Posterior vena cava (tissue), 2 donors: ENCODE results near the gene SLC7A10. TPM values are rescaled to one million over a fixed set of nuclear protein-coding genes. Genes with fewer than 3 reads are reported as not detected.

Experiments
- DNase-seq: peaks from one replicate; pipeline ENCODE4 v3.0.0-alpha.2; 2020; ENCODE audit warnings: low spot score
- intact Hi-C, 2 donors: fragments of 100-400 bp; cut with DNase I; formaldehyde crosslinking; loops; one replicate each; pipeline versions ENCODE4 v1.14.1 to v1.14.2; 2022 to 2023
- total RNA-seq, 2 donors: library from RNA; stranded (reverse); fragmentation: NEBNext Ultra II Directional; extraction: Animal tissue kit (Norgen Biotek cat#: 25700); gene quantifications; one replicate each; pipeline ENCODE4 v1.2.1, GENCODE V29; 2021
- donor health status: DM: yes; HTN: yes; CAD: no.
- donor health status: DM: yes; HTN: yes; CAD: no.

Gene SLC7A10
- total RNA-seq, 2 donors from 2014 or later = not detected

DNA sequence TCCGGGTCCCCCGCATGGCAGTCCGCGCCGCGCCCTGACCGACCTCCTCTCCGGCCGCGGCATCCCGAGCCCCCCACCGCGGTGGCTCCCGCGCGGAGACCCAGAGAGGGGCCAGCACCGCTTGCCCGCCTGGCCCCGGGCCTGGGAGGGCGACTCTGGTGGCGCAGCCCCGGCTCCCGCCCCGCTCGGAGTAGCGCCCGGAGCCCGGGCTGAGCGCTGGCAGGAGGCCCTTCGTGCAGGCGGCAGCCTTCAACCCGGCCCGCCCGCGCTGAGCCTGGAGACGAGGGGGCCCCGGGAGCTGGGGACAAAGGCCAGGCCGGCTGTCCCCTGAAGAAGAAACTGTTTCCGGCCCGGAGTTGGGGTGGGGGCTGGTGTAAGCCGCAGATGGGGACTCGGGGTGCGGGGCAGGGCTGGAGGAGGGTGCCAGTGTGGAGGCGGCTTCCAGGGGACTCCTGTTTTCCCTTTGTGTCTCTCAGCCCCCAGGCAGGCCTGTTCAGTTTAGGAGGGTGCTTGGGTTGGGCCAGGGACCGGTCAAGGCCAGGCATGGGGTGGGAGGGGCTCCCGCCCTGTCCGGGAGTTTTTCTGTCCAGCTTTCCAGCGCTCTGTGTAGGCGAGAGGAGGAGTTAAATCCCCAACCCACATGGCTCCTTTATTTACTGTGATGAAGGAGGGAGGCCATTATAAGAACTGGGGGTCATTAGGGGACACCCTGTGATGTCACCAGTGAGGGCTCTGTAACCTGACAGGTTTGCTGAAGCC is 30.6 kb downstream of the SLC7A10 start:
- intact Hi-C loops = loop anchor here in 1 of 2 donors (10.0 kb wide), 1 partner anchor 60 kb away; the partner anchor contains the start of gene WDR88
- no peak for DNase-seq

DNA sequence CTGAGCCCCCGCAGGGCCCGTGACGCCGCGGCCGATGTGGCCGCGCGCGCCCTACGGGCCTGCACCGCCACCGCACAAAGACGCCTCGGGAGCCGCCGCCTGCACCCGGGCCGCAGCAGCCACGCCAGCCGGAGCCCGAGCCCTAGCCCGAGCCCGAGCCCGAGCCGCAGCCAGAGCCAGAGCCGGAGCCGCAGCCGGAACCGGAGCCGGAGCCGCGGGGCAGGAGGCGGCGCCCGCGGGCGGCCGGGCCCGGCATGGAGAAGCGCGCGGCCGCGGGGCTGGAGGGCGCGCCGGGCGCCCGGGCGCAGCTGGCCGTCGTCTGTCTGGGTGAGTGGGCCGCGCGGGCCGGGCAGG is 31.1 kb downstream of the SLC7A10 start:
- intact Hi-C loops = loop anchor here in 1 of 2 donors (10.0 kb wide), 1 partner anchor 60 kb away; the partner anchor contains the start of gene WDR88
- no peak for DNase-seq

DNA sequence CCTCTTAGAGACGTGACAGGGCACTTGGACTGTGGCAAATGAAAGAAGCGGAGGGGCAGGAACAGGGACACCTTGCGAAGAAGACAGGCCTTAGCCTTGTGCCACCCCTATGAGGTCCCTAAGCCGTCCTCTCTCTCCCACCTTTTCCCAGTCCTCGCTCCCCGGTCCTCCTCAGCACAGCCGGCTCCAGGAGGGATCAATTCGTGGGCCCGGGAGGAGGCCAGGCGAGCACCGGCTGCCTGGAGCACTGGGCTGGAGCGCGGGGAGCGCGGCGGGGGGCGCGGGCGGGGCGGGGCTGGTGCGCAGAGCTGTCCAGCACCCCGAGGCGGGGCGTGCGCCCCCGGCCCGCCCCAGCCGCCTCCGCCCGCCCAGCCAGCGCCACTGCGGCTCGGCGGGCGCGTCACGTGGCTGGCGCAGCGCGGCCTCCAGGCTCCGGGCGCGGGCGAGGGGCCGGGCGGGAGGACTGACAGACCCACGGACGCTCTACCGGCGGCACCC is 31.7 kb downstream of the SLC7A10 start, which contains the start of gene LRP3:
Gene LRP3 (plus strand): TSS at position 466 of the 498 bp plus-strand sequence. CDS start 456 bp downstream, outside the sequence.
- intact Hi-C loops = loop anchor here in 1 of 2 donors (10.0 kb wide), 1 partner anchor 59 kb away; the partner anchor contains the start of gene WDR88
- DNase-seq = no peak

DNA sequence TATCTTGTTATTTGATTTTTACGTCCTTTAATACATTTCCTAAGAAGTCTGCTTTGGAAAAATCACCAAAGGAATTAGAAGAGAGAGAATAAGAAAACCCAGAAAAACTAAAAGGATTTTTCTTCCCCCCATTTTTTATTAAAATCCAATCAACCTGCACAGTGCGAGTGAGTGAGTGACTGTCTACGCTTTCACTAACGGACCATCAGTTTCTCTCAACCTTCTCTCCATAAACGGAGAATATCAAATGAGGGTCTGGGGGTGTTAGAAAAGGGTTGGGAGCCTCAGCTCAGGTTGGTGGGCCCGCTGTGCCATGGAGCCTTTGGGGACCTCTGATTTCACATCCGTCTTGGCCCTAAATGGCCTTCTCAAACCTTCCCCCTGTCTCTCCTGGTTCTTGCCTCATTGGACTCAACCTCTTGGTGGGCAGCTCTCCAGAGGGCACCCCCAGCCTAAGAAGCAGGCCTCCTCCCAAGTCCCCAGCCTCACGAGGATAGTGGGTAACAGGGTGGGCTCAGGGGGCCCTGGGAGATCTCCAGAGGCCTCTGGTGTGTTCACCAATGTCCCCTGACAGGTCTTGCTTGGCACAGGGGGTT is 32.3 kb downstream of the SLC7A10 start:
- intact Hi-C loops = loop anchor here in 1 of 2 donors (10.0 kb wide), 1 partner anchor 59 kb away; the partner anchor contains the start of gene WDR88
- DNase-seq = no peak

DNA sequence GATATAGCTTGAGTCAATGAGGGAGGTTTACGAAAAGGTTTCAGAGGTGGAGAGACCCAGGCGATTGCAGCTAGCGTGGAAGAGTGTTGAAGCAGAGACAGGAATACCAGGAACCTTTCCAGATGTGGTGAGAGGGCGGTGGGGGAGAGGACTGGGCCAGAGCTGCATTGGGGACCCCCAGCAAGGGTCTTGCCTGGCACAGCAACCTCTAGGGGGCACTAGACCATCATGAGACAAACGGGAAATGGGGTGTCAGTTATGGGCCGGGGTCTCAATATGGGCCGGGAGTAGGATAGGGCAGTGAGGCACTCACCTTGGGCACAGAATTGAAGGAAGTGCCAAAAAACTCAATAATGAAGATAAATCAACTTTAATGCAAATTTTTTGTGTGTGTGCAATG is 33.6 kb downstream of the SLC7A10 start:
- intact Hi-C loops = loop anchor here in 1 of 2 donors (10.0 kb wide), 1 partner anchor 57 kb away; the partner anchor contains the start of gene WDR88
- peak; percentile 11 for DNase-seq

DNA sequence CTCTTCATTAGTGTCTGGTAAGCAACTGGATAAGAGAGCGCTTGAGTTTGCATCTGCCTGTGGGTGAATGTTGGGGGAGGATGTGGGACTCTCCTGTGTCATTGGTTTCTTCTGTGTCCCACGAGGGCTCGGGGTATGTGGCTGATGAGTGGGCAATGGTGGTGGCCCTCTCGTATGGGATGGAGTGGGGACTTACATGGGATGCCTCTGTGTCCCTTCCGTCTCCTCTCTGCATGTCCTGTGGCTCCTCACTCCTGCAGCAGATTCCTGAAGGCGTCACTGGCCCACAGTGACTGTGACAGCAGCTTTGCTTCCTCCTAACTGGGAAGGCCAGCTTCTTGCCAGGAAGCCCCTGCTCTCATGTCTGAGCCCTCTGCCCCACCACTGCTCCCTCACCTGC is 34.1 kb downstream of the SLC7A10 start:
- peak; percentile 45 for DNase-seq
- intact Hi-C loops = loop anchor here in 1 of 2 donors (10.0 kb wide), 1 partner anchor 57 kb away; the partner anchor contains the start of gene WDR88

DNA sequence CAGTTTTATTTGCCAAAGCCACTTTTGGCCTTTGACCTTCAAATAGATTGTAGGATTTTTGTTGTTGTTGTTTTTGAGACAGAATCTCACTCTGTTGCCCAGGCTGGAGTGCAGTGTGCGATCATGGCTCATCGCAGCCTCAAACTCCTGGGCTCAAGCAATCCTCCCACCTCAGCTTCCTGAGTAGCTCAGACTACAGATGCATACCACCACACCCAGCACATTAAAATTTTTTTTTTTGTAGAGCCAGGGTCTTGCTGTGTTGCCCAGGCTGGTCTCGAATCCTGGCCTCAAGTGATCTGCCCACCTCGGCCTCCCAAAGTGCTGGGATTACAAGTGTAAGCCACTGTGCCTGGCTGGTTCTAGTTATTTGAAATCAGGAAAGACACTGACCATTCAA is 34.6 kb downstream of the SLC7A10 start:
- DNase-seq = peak; percentile 23
- intact Hi-C loops = loop anchor here in 1 of 2 donors (10.0 kb wide), 1 partner anchor 56 kb away; the partner anchor contains the start of gene WDR88

DNA sequence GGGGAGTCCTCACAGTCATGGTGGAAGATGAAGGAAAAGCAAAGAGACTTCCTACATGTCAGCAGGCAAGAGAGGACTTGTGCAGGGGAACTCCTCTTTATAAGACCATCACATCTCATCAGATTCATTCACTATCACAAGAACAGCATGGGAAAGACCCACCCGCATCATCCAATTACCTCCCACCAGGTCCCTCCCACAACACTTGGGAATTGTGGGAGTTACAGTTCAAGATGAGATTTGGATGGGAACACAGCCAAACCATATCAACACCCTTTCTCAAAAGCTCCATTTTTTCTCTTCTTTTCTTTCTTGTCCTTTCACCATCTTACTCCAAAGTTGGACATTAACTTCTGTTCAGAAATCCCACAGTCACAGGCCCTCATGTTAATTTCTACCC is 36.2 kb downstream of the SLC7A10 start:
- intact Hi-C loops = no loop called here
- DNase-seq = no peak

DNA sequence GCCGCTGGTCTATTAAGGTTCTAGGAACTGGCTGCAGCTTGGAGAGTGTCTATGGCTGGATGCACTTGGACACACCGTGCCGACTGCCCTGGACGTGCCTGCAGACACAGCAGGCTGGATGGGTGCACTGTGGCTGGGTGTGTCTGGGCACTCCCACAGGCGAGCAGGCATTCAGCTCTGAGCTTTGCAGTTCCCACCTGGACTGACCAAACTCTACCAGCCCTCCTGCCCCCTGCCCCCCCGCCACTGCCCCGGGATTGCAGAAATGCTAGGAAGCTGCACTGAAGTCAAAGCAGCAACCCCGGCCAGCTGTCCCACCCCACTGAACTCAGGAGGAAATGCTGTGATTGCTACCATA is 38.5 kb downstream of the SLC7A10 start:
- intact Hi-C loops = no loop called here
- peak; percentile 58 for DNase-seq

DNA sequence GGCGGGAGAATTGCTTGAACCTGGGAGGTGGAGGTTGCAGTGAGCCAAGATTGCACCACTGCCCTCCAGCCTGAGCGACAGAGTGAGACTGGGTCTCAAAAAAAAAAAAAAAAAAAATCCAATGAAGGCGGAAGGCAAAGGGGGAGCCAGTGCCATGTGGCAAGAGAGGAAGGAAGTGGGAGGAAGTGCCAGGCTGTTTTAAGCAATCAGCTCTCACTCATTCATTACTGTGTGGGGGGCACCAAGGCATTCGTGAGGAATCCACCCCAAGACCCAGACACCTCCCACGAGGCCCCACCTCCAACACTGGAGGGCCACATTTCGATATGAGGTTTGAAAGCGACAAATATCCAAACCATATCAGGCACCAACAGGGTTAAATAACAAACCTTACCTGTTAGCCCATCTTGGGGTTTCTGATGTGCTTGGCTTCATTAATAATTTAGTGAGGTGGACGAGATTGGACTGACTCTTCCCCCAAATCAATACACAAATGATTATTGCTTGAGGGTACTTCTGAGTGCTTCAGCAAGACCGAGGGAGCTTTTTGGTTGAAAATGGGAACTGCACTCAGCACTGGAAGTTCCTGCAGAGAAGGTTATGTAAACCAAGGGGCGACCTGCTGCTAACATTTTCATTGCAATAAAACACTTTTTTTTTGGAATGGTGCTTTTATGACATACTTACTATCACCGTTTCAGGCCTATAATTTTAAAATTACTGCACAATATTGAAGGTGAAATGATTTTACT is 39.0 kb downstream of the SLC7A10 start:
- peak; percentile 10 for DNase-seq
- intact Hi-C loops = no loop called here

DNA sequence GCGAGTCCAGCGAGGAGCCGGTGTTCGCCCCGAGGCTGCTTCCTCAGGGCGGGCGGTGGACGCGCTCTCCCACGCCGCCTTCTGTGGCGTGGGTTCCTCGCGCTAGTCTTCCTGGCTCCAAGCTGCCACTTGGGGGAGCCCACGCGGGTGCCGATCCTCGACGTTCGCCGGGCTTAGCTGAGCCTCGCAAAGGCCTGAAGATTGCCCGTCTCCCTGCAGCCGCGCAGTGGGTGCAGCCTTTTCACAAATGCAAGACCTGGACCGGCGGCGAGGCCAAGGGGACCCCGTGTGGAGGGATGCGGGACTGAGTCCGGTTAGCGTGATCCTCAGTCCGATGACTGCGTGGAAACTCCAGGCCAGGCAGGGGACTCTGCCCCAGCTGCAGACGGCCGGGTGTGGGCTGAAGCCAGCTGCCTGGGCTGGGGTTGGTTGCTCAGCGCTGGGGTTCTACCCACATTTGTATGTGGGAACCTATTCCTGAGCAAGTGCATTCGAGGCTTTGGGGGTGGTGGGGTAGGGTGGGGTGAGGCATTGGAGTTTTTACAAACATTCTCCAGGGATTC is 48.2 kb downstream of the SLC7A10 start:
- DNase-seq = no peak
- intact Hi-C loops = loop anchor here in 1 of 2 donors (2.0 kb wide), 1 partner anchor 27 kb away; no protein-coding TSS in a partner anchor

DNA sequence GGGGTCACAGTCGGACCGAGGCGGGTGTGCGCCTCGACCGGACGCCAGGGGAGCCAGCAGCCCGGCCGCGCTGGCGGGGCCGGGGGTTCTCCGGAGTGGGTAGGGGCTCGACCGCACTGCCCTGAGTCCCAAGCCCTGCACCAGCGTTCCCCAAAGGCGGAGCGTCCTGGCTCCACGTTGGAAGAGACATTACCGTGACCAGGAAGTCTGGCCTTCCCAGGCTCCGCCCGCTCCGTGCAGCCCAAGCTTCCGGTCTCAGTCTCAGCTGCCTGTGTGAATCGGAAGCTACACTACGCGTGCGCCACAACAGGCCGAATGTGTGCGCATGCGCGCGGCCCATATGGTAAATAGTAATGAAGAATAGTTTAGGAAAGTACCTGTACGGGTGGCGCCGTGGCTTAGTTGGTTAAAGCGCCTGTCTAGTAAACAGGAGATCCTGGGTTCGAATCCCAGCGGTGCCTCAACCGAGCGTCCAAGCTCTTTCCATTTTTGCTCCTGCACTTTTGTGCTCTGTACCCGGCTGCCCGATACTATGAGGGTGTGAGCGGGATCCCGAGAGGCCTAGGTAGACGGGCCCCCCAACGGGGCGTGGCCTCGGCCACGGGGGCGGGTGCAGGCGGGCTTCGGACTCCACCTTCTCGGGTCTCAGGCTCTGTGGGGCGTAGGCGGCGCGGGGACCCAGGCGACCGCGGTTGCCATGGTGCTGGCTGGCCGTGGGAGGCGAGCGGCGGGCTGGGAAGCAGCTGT is 48.8 kb downstream of the SLC7A10 start:
- DNase-seq = peak; percentile 98
- intact Hi-C loops = loop anchor here in 1 of 2 donors (2.0 kb wide), 1 partner anchor 26 kb away; no protein-coding TSS in a partner anchor

DNA sequence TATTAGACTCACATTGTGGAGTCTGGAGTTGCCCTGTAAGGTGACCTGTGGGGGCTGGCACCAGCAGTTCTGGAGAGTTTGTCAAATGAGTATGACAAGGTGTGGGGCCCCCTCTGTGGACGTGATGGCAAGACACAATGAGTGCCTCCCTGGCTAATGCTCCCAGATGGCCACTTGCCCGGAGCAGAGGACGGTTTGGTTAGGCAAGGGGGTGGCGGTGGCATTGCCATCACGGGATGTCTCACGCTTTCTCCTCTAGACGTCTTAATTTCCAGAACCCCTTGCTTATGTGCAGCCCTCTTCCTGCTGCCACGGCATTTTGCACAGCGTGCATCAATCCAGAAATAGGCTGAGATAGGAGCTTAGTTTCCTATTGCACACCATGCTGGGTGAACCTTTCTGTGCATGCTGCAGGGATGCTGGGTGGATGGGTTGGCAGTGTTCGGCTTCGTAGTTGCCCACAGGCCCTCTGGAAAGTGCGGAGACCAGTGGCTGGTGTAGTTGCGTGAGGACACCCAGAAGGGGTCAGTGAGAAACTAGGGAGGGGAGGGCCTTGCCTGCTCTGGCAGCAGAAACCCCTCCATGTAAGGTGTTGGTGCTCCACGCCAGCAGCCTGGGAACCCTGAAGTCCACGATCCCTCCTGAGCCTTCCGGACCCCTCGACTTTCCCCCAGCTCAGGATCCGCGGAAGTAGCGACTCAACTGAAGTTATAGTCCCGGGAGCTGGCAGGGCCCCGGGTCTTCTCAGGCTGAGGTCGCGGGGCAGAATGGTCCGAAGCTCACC is 49.6 kb downstream of the SLC7A10 start:
- intact Hi-C loops = loop anchor here in 1 of 2 donors (2.0 kb wide), 1 partner anchor 25 kb away; no protein-coding TSS in a partner anchor
- DNase-seq = no peak

DNA sequence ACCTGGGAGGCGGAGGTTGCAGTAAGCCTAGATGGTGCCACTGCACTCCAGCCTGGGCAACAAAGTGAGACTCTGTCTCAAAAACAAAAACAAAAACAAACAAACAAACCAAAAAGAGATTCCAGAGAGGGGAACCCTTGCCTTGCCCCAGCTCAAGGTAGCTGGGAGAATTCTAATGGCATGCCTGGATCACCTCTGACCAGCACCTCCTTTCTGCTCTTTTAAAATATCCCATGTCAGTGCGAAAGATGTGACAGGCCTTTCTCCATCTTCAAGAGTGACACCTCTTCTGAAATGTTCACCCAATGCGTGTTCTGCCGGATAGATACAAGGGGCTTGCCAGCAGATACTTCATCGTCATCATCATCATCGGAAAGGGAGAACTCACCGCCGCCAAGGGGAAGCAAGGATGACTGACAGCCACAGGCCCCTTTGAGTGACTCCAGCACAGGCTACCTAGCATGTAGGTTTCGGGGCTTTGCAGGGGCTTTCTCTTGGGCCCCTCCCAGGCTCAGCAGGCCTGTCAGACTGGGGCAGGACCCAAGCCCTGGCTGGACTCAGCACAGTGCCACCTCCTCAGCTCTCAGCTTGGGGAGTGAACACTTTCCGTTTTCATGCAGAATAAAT is 50.4 kb downstream of the SLC7A10 start:
- DNase-seq = no peak
- intact Hi-C loops = no loop called here

DNA sequence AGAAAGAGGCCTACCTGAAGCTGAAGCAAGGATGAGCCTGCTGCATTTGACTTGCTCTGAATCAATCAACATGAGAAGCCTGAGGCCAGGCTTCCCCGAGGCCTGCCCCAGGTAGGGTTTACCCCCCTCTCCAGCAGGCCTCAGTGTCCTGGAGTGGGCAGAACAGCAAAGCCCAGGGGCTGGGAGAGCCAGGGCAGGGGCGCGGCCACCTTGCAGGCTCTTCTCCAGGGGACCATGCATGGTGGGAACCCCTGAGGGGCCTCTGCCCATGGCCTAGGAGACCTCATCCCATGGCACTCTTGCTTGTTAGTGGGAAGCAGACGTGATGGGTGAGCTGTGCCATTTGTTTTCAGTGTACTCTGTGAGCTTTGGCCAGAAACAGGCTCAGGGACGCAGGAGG is 51.5 kb downstream of the SLC7A10 start:
- intact Hi-C loops = no loop called here
- DNase-seq = no peak

DNA sequence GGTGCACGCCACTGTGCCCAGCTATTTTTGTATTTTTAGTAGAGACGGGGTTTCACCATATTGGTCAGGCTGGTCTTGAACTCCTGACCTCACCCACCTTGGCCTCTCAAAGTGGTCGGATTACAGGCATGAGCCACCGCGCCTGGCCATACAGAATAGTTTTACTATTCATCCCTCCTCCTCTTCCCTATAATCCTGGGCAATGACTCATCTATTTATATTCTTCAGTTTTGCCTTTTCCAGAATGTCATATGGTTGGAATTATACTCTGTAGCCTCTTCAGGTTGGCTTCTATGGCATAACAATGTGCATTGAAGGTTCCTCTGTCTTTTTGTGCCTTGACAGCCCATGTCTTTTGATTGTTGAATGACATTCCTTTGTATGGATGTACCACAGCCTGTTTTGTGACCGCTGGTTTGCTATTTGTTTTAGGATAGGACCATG is 53.7 kb downstream of the SLC7A10 start:
- no peak for DNase-seq
- intact Hi-C loops = no loop called here

DNA sequence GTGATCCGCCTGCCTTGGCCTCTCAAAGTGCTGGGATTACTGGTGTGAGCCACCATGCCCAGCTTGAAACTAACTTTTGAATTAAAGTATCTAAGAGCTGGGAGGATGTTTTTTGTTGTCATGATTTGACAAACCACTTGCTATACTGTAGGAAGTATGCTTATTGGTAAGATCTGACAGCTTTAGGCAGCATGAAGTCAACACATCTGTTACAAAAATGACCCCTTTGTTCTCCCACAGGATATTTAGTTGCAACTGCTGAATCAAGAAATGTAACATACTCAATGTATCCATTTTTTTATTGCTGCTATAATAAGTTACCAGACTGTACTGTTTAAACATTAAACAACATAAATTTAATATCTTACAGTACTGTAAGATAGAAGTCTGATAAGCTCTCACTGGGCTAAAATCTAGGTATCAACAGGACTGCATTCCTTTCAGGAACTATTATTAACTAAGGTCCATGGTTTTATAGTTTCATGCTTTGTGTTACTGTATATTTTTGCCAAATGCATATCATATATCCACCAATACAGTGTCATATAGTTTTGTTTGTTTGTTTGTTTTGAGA is 54.3 kb downstream of the SLC7A10 start:
- intact Hi-C loops = no loop called here
- DNase-seq = no peak
